GM15510 (cell line): ENCODE data around the gene BLACAT1.

ENCODE experiments used
- POLR2A ChIP-seq: IDR thresholded peaks from 3 replicates; pipeline ENCODE4 v1.6.1; 2011; ENCODE audit warnings: borderline replicate concordance; ENCODE audit not compliant: insufficient read length; ENCODE audit errors: extremely low read depth

The BLACAT1 gene

GRCh38 chr1:205492774-205493173, 36.9 kb upstream of the BLACAT1 start:
- no peak for TF ChIP-seq POLR2A

- TF ChIP-seq POLR2A, result no peak
These were observed 36.4 kb upstream of the BLACAT1 start for GRCh38 chr1:205492201-205492667.

- no peak for TF ChIP-seq POLR2A
These were observed 35.9 kb upstream of the BLACAT1 start for GRCh38 chr1:205491794-205492193.

- no peak for TF ChIP-seq POLR2A
These were observed 32.4 kb upstream of the BLACAT1 start for GRCh38 chr1:205488074-205488723.

GRCh38 chr1:205486258-205486657, 30.4 kb upstream of the BLACAT1 start:
- TF ChIP-seq POLR2A, result no peak

- no peak for TF ChIP-seq POLR2A
These were observed 29.4 kb upstream of the BLACAT1 start for GRCh38 chr1:205484985-205485967.

- TF ChIP-seq POLR2A, result no peak
These were observed 27.5 kb upstream of the BLACAT1 start for GRCh38 chr1:205483372-205483771.

- TF ChIP-seq POLR2A, result no peak
These were observed 25.8 kb upstream of the BLACAT1 start for GRCh38 chr1:205481629-205482151.

GRCh38 chr1:205481218-205481617, 25.4 kb upstream of the BLACAT1 start:
- TF ChIP-seq POLR2A, result no peak

- no peak for TF ChIP-seq POLR2A
These were observed 24.6 kb upstream of the BLACAT1 start for GRCh38 chr1:205480349-205480985.

- no peak for TF ChIP-seq POLR2A
These were observed 22.0 kb upstream of the BLACAT1 start for GRCh38 chr1:205477759-205478247.

GRCh38 chr1:205477121-205477758, 21.4 kb upstream of the BLACAT1 start:
- TF ChIP-seq POLR2A, result no peak

- TF ChIP-seq POLR2A, result no peak
These were observed 20.8 kb upstream of the BLACAT1 start for GRCh38 chr1:205476648-205477047.

GRCh38 chr1:205475855-205476254, 20.0 kb upstream of the BLACAT1 start:
- no peak for TF ChIP-seq POLR2A
